HuH-7 (cell line): Measurements from ENCODE around the gene PHKB.

Experiments used
- DNase-seq: peaks from one replicate; pipeline ENCODE4 v3.0.0; 2011; ENCODE audit warnings: low spot score

PHKB gene

DNA sequence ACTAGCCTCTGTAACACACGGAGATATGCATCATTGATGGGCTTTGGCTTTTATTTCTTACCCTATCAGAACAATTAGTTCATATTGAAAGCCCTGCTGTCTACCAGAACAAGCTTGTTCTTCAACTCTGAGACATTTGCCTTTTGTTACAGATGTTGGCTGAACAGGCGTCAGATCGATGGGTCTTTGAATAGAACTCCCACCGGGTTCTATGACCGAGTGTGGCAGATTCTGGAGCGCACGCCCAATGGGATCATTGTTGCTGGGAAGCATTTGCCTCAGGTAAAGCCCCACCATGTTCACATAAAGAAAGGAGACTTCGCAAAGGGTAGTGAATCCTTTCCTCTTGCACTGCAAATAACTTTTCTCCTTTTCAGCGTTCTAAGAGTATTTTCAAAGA lies 232.1 kb downstream of the PHKB start:
- no peak for DNase-seq

DNA sequence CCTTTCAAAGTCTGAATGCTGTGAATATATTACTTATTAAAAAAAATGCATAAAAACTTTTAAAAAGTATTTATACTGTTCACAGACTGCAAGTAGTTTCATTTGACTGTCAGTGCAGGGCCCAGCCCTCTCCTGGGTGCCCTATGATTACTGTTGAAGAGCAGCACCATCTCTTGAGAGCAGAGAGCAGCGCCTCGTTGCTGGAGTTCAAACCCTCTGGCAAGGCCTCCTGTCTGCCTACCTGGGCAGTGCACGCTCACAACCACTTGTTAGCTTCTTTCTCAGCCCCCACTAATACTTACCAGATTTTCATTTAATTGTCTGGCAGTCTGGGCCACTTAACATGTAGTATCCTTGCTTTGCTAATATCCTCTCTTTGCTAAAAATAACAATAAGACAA lies 233.4 kb downstream of the PHKB start:
- no peak for DNase-seq

DNA sequence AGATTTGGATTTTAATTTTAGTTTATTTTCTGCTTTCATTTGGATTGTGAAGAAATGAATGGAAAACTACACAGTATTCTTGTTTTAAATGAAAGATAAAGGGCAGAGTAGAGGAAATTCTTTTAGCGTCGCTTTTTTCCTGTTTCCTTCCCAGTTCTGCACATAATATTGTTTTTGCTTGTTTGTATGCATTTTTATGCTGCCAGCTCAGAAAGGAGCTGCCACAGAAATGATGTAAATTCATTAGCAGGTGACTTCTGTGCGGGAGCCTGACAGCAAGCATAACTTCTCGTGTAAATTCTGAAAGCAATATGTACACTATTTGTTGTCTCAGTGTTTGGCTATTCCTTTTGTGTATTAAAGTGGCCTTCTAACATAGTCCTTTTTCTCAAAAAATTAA lies 234.6 kb downstream of the PHKB start:
- no peak for DNase-seq

DNA sequence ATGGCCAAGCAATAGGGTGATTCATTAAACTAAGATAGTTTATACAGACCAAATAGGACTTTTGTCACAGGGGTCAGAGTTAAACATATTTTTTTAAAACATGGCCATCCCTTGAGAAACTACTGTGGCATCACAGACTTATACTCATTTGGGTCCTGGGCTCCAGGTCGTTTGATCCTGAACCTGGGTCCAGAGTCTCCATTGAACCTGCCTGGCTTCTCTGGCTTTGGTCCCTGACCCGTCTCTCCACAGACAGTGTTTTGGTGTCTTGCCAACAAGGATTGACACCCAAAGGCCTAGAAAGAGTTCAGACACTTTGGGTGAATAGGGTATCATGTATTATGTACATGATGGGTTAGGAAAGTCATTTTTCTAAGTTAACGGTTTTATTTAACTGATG lies 236.7 kb downstream of the PHKB start:
- DNase-seq: no peak

DNA sequence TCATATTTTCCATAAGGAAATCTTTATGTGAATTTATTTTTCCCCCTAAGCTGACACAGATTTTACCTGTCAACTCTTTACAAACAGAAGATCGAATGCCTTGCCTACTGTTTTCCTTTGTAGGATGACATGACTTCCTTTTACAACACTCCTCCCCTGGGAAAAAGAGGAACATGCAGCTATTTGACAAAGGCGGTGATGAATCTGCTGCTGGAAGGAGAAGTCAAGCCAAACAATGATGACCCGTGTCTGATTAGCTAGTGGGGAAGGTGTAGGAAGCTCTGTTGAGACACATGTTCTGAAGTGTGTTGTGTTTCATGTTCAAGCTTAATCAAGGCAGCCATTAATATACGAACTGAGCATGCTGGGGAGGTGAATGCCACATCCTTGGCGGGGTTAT lies 238.0 kb downstream of the PHKB start:
- DNase-seq: no peak

DNA sequence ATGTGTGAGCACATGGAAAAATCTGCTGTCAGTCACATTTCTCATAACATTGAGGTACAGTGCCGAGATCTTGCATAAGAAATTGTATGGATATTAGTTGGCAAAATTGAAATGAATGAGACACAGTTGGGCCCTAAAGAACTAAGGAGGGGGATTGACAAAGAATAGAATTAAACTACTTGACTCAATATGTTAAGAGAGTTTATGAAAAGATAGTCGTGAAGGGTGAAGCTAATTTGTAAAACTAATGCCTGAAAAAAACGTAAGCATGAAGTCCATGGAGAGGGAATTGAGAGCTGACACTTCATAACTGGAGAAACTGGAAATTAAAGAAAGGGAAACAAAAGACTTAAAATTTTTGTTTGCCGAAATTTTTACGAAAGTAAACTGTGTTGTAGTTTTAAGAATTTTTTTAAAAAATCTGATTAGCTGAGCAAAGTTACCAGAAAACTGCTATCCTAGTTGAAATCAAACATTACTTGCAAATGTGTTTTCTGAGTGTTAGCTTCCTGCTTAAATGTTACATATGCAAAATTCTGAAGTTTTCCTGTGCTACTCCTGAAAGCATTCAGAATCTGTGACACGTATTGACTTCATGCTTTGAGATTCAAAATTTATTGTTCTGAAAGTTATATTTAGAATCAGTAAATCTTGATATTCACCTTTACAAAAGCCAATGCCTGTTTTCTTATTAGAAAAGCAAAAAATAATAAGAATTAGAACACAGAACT lies 239.9 kb downstream of the PHKB start:
- DNase-seq: no peak

DNA sequence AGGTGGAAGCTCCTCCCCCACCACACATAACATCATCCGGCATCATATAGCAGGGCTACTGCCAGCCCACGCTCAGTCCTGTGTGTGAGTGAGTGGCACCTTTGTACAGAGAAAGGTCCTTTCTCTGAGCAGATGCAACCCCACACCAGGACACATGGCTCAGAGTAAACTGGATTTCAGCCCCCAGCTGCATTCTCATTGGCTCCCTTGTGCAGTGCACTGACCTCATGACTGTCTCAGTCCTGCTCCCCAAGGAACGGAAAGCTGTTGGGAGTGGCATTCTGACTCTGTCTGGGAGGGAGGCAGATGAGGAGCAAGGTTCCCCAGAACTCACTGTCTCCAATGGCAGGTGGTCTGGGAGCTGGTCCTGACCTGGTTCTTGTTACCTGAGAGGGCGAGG lies 244.1 kb downstream of the PHKB start:
- DNase-seq: no peak

DNA sequence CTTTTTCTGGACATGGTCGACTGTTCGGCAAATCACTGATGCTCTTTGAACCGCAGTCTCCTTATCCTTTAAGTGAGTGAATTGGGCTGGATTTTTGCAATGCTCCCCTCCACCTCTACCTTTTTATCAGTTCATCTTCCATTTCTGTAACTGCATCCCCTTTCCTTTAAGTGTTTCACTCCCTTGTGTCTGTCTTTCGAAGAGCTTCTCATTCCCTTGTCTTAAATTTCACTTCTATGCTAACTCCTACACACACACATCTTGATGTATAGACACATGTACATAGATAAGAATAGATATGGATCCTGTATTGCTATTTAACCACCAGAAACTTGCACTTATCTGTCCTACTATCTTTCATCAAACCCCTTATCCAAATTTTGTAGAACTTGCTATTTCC lies 250.7 kb downstream of the PHKB start:
- DNase-seq: no peak

DNA sequence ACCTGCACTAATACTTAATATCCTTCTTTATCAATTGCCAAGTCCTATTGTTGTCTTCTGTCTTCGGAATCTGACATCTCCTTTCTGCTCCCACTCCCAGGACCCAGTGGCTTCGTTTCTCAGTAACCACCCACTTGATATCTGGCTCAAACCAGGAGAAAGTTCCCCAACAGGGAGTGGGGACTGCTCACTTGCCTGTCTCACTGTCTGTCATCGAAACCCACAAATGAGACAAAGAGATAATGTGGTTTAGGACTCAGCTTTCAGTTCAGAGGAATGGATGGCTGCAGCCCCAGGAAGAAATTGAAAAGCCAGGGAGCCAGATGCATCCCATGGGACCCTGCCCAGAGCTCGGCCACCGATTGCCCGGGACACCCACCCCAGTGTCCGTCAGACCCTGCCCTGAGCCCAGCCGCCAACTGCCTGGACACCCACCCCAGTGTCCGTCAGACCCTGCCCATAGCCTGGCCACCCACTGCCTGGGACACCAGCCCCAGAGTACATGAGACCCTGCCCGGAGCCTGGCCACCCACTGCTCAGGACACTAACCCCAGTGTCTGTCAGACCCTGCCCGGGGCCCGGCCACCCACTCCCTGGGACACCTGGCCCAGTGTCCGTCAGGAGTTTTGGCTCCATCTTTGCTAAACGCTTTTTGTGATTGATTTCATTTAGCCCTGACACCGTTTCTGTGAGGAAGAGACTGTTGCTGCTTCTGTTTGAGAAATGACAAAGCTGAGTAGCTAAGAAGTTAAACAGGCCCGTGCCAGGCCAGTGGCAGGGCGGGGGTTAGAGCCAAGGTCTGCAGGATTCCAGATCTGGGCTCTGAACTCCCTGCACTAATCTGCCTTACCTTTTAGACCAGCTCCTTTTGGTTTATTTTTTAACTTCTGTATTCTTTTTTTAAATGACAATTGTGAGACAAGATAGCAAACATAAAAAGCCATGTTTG lies 251.4 kb downstream of the PHKB start:
- no peak for DNase-seq

DNA sequence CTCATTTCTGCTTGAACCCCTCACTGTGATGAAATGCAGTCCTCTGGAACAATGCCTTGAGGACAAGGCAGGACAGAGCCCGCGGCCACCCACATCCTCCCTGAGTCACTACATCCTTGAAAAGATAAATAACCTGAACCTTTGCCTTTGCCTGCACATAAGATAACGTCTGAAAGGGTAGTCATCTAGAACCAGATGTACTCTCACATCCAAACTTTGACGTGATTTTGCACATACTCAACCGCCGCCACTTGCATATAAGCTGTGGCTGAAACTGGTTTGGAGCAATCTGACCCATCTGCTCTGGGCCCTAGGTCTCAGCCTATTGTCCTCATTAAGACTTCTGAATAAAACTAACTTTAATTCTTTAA lies 252.1 kb downstream of the PHKB start:
- no peak for DNase-seq

DNA sequence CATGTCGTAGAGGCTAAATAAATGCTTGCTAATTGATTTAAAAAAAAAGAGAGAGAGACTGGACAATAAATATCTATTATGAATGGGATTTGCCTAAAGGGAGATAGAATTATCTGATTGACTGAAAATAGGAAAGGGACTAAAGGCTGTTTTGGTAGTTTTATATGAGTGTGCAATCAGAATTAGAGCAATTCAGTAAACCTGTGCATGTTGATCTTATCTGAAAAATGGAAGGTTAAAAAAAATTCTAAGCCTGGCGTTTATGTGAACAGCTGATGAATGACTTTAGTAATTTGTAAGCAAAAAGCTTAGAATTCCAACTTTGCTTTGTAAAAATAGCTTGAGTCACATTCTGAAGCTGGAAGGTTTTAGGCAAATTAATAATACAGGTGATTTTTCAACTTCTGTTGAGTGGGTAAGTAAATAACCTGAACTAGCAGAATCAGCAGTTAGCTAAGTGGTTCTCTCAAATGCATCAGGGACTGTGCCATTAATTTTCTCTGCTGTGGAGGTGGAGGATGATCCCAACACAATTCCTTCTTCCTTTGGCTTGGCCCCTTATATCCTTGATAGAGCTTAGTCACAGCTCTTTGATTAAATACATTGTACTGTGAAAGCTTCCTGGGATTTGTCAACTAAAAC lies 254.4 kb downstream of the PHKB start:
- DNase-seq: no peak

DNA sequence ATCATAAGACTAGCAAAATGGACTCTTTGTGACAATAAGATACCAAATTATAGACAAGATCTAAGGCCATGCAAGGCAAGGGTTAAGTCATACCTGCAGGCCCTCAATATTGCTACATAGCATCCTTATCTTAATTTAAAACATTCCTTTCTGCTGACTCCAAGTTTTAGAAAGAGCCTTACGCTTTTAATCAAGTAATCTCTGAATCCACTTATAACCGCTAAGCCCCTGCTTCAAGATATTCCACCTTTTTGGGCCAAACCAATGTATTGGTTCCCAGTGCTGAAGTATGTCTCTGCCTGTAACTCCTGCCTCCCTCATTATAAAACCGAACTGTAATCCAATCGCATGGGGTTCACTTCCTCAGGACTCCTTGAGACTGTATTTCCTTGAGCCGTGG lies 255.4 kb downstream of the PHKB start:
- no peak for DNase-seq

DNA sequence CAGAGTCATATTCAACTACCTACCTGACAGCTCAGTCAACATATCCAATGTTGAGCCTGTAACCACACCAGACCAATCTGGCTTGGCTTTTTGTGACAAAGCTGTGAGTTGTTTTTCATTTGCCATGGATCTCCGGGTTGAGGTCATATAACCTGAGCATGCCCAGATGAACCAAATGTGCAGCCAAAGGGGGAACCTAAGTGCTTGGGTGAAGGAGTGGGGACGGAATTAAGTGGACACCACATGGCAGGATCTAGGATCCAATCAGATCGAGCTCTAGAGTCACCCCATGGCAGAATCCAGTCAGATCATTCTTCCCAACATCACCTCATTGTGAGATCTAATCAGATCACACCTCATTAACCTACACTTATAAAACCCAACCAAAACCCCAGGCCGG lies 258.6 kb downstream of the PHKB start:
- no peak for DNase-seq

DNA sequence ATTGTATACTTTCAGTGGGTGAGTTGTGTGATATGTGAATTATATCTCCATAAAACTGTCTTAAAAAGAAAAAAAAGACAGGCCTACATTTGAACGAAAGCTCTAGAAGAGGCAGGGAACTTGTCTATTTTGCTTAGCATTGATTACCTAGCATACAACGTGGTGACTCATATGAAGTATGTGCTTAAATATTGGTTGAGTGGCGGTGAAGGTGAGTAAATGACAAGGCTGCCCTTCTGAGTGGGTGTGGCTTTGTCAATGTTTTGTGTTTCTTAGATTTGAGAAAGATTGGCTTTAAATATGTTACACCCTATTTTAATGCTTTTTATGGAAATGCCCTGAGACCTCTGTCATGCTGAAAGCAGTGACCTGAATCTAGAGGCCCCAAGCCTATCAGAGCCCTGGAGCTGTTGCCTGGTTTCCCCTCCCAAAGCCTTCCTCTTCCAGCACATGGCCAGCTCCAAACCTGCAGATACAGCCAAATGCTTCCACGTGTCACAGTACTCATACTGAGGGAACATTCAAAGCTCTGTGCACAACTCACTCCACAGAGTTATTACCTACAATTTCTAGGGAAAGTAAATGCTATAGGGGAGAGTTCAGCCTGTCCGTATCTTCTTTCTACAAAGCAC lies 260.0 kb downstream of the PHKB start:
- DNase-seq: no peak

DNA sequence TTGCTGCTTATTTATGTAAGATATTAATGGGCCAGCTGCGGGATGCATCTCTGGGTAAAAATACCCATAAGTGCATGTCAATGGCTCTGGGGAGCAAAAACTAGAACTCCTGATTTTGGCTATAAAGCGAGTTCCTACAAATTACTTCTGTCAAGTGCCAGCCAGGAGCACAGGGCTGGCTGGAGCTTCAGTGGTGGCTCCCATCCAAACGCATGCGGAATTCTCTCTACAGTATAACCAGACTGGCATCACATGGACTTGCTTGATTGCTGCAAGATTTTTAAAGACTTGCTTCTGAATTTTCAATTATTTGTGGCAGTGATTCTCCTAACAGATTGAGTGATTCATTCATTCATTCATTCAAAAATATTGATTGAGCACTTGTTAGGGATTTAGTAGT lies 260.9 kb downstream of the PHKB start:
- no peak for DNase-seq

DNA sequence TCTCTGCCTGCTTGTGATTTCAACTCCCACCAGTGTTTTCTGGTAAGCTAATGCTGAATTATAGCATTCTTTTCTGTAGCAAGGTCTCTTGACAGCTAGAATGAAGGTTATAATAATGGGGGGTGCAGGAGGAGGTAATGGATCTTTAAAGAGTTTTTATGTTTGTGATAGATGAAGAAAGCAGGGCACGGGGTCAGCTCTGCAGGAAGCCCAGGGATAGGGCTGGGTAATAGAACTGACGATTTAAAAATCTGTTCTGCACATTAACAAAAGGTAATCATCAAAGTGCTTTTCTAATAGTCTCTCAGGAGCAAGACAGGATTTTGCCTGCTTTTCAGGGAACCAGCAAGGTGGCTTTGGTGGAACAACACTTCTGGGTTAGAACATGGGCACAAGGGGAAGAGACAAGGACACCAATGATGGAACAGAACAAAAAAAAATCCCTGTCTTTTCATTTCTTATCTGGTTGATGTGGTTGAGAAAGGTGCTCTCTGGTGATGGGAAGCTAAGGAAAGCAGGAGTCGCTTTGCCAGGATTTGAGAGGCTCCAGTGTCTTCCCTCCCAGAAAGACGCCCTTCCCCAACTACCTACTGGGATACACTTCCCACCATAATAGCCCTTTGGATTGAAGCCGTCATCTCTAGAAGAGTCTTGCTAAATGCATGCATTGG lies 263.1 kb downstream of the PHKB start:
- no peak for DNase-seq

DNA sequence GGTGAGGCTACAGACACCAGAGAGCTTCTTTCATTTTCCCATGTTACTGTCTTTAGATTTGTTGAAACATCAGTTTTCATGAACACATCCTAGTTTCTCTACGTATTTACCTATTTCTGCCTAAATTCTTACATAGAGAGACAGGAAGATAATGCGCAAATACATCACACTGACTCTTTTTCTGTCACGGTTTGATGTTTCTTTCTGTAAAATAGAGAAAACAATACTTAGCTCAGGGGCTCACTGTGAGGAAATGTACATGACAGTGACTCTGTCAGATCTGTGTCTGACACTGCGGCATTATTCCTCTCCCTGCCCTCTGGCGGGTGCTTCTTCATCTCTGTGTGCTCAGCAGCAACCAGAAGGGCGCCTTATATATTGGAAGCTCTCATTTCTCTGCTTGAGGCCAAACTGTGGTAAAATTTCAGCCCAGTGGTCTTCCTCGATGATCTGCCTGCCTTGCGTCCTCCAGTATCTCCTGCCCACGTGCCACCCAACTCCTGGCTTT lies 264.1 kb downstream of the PHKB start:
- no peak for DNase-seq

DNA sequence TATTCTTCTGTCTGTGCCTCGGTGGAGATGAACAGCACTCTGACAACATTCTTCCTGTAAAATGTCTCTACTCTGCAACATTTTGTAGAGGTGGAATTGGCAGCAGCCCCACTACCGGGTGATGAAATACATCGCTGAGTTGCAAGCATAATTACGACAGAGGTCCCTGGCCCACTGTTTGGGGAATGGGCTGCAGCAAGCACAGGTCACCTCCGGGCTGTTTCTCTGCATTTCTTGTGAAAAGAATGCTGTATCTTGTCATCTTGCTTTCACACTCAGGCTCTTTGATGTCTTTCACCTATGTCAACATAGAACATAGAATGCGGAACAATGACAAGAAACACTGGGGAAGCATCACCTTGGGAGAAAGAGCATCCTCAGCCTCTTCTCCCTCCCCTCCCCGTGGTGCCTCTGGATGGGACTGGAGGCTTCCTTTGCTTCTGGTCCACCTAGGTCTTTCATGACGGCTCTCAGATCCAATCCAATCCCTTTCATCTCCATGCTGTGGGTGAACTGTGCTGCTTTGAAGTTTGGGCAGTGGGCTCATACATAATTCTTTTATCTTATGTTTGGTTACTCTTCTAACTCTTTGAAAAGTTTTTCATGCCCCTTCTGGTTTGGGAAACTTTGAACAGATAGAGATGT lies 265.0 kb downstream of the PHKB start:
- no peak for DNase-seq

DNA sequence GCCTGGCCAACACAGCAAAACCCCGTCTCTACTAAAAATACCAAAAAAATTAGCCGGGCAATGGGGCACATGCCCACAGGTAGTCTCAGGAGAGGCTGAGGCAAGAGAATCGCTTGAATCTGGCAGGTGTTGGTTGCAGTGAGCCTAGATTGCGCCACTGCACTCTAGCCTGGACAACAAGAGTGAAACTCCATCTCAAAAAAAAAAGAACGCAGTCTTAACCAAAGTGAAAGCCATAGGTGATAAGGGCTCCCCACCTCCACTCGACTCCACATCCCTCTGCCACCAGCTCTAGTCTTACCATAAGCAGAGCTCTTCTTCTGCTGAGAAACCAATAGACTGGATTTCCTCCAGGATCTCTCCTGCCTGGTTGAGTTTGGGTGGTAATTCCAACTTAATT lies 266.0 kb downstream of the PHKB start:
- no peak for DNase-seq

DNA sequence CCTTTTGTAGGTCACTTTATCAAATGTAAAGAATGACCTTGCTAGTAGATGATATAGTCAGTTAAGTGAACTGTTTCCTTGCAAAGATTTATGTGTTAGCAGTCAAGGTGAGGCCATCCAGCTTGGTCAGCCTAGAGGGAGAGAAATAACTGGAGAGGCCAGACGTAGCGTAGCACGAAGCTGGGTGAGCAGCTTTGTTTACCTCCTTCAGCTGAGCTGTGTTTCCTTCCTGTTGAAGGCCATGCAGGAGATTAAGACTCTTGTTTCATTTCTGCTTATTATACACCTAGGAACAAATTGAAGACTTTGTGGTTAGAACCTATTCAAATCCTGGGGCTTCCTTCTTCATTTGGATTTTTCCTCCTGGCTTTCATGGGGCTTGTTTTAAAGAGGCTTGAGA lies 267.1 kb downstream of the PHKB start:
- no peak for DNase-seq

DNA sequence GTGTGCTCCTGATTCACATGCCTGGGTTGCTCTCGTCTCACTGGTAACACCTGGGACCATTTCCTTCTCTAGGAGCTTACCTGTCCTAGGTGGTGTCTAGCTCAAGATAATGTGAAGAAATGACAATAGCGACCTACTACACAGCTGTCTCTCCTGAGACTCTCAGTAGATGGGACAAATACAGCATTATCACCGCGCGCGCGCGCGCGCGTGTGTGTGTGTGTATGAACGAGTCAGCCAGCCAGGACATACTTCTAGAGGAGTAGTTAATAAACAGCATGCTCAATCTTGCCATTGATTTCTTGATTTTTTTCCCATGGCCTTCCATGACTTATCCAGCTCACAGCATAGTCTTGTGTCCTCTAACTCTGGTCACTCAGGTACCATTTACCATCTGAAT lies 268.6 kb downstream of the PHKB start:
- DNase-seq: no peak
